Activated CD8-positive, alpha-beta T cell treated with anti-CD3 and anti-CD28 coated beads for 36 hours (primary cell): ENCODE results near the gene NOC4L. TPM values are rescaled to one million over a fixed set of nuclear protein-coding genes. Genes with fewer than 3 reads are reported as not detected.

Experiments used
- ATAC-seq: fragments of 200-7000 bp; cut with Tn5 transposase; one replicate; pipeline ENCODE4 v1.10.0; 2021; ENCODE audit warnings: mild to moderate bottlenecking, moderate library complexity
- CTCF ChIA-PET: fragments of 350-600 bp; sonication (Branson Sonifier 250); formaldehyde crosslinking; loops from one replicate; lab custom pipeline; 2021; ENCODE audit warnings: antibody characterized with exemption; lab: Charles Lee
- POLR2A ChIA-PET: fragments of 350-600 bp; sonication (Branson Sonifier 250); formaldehyde crosslinking; loops from one replicate; lab custom pipeline; 2021; ENCODE audit warnings: antibody characterized with exemption; lab: Charles Lee
- DNase-seq: peaks from one replicate; pipeline ENCODE4 v3.0.0-alpha.2; 2020
- H3K27ac Mint-ChIP-seq: one replicate; pipeline ENCODE4 v1.8.0; 2021; ENCODE audit warnings: mild to moderate bottlenecking, mixed read lengths
- H3K27me3 Mint-ChIP-seq: one replicate; pipeline ENCODE4 v1.8.0; 2021; ENCODE audit warnings: mixed read lengths
- H3K36me3 Mint-ChIP-seq: one replicate; pipeline ENCODE4 v1.8.0; 2021; ENCODE audit warnings: low read depth, mixed read lengths
- H3K4me1 Mint-ChIP-seq: one replicate; pipeline ENCODE4 v1.8.0; 2021; ENCODE audit warnings: low read depth, mixed read lengths
- H3K4me3 Mint-ChIP-seq: one replicate; pipeline ENCODE4 v1.8.0; 2021; ENCODE audit warnings: mild to moderate bottlenecking, moderate library complexity, mixed read lengths
- H3K9me3 Mint-ChIP-seq: one replicate; pipeline ENCODE4 v1.8.0; 2021; ENCODE audit warnings: mixed read lengths
- CTCF ChIP-seq: fragments of 200-600 bp; IDR thresholded peaks from one replicate; pipeline ENCODE4 v1.8.0; 2022; ENCODE audit warnings: antibody characterized with exemption, mild to moderate bottlenecking
- intact Hi-C: fragments of 100-400 bp; cut with micrococcal nuclease; formaldehyde crosslinking; loops from one replicate; pipeline ENCODE4 v1.10.0; 2022
- total RNA-seq, 2 experiments: library from RNA; stranded (reverse); gene quantifications; one replicate each; pipeline ENCODE4 v1.2.3, GENCODE V29; 2021

NOC4L gene
- total RNA-seq, 2 experiments from 2014 or later: 35.6 to 41.2 TPM

GRCh38 chr12:132160016-132160415 is 15.8 kb downstream of the NOC4L start:
- Mint-ChIP-seq H3K9me3 (no peaks in the 10 kb centered on the region), H3K27me3 (no peaks in the 10 kb centered on the region), H3K4me1 (peaks cover 15% of the 10 kb centered on the region), H3K27ac (no peak overlapping the region), H3K4me3 (no peak overlapping the region), H3K36me3 (no peaks in the 10 kb centered on the region)
- no peak for ATAC-seq
- ChIA-PET POLR2A (no interaction called here), CTCF (interaction anchor here (1.0 to 1.4 kb wide), 2 partner anchors 27 to 59 kb away, joined by 4 to 5 read pairs; no protein-coding TSS in a partner anchor)
- intact Hi-C loops: no loop called here
- no peak for TF ChIP-seq CTCF
- no peak for DNase-seq

- Mint-ChIP-seq H3K4me3 (no peak overlapping the region), H3K27me3 (no peaks in the 10 kb centered on the region), H3K27ac (no peak overlapping the region), H3K9me3 (no peaks in the 10 kb centered on the region), H3K4me1 (peaks cover 15% of the 10 kb centered on the region), H3K36me3 (no peaks in the 10 kb centered on the region)
- intact Hi-C loops: no loop called here
- POLR2A ChIA-PET: interaction anchor here (1.4 kb wide), 1 partner anchor 15 kb away, joined by 4 read pairs; no protein-coding TSS in a partner anchor
- DNase-seq (no peak), ATAC-seq (no peak)
- CTCF ChIA-PET: interaction anchor here (1.0 to 1.4 kb wide), 2 partner anchors 26 to 58 kb away, joined by 4 to 5 read pairs; no protein-coding TSS in a partner anchor
- no peak for TF ChIP-seq CTCF
These were observed 16.4 kb downstream of the NOC4L start for GRCh38 chr12:132160601-132161035.

- intact Hi-C loops: no loop called here
- Mint-ChIP-seq H3K27me3 (no peaks in the 10 kb centered on the region), H3K4me3 (no peak overlapping the region), H3K4me1 (peaks cover 15% of the 10 kb centered on the region), H3K9me3 (no peaks in the 10 kb centered on the region), H3K36me3 (no peaks in the 10 kb centered on the region), H3K27ac (no peak overlapping the region)
- no peak for TF ChIP-seq CTCF
- POLR2A ChIA-PET: interaction anchor here (0.9 to 1.4 kb wide), 2 partner anchors 16 to 35 kb away, joined by 3 to 4 read pairs; no protein-coding TSS in a partner anchor
- CTCF ChIA-PET: interaction anchor here (1.0 to 2.3 kb wide), 3 partner anchors 7 to 58 kb away, joined by 4 to 5 read pairs (median 5); no protein-coding TSS in a partner anchor
- ATAC-seq (no peak), DNase-seq (no peak)
These were observed 17.0 kb downstream of the NOC4L start for GRCh38 chr12:132161036-132161781.

- no peak for ATAC-seq
- no peak overlapping the region for H3K27ac Mint-ChIP-seq
- peaks cover 2% of the 10 kb centered on the region for H3K9me3 Mint-ChIP-seq
- no peak overlapping the region for H3K4me3 Mint-ChIP-seq
- peaks cover 15% of the 10 kb centered on the region for H3K4me1 Mint-ChIP-seq
- H3K27me3 Mint-ChIP-seq: no peaks in the 10 kb centered on the region
- no peak for TF ChIP-seq CTCF
- no peak for DNase-seq
- POLR2A ChIA-PET: interaction anchor here (0.9 to 1.4 kb wide), 2 partner anchors 17 to 34 kb away, joined by 3 to 4 read pairs; no protein-coding TSS in a partner anchor
- CTCF ChIA-PET: interaction anchor here (2.3 kb wide), 1 partner anchor 8 kb away, joined by 5 read pairs; no protein-coding TSS in a partner anchor
- no peaks in the 10 kb centered on the region for H3K36me3 Mint-ChIP-seq
- intact Hi-C loops: no loop called here
These were observed 17.7 kb downstream of the NOC4L start for GRCh38 chr12:132161796-132162507.
